NCI-H128 (cell line): ENCODE results near the gene TAS2R41.
"Not testable (repeated sequence)": the region's sequence is repeated elsewhere in the genome, so short reads cannot be mapped to it uniquely, and the experiment has no call there.

Source experiments
- DNase-seq: peaks from one replicate; lab custom pipeline; 2025; ENCODE audit not compliant: unreplicated experiment; lab: John Stamatoyannopoulos, UW

The TAS2R41 gene

DNA sequence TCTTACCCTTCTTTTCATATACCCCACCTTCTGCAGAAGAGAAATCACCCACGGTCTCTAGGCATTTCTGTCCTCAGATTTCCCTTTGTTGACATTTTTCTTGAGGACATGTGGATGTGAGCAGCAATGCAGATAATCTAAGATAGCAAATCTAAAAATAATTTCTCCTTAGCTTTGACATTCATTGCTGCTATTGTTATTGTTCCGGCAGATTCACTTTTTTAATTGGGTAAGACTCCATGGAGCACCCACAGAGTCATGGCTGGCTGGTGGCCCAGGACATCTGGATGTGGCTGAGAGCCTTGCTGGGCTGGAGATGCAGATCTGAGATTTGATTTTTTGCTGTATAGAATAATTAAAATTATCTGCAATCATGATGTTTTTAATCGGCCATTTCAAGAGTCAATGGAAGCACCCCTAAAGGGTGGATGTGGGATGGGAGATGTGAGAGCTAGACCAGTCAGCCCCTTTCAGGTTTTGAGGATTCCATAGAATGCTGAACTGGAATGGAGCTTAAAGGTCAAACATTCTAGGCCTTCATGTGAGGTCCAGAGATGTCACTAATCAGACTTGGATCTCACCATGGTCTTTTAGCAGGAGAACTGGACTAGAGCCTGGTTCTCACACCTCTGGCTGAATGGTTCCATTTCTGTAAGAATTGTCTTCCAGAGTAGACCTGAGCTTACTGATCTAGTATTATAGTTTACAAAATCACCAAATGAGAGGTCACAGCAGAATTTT is 37.5 kb downstream of the TAS2R41 start:
- no peak for DNase-seq

DNA sequence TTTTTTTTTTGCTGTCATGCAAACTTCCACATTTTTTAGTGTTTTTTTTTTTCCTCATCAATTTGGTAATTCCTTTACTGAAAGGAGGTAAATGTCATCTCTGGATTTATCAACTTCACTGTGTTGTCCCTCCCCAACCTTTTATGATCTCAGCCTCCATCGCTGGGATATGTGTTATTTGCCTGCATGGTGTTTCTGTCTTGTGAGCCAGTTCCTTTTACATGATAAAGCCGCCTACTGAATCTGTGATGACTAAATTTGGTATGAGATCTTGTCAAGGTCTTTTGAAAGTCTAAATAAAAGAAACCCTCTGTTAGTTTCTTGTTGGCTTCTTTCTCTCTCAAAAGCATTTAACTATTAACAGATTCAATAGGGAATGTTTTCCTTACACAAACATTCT is 39.3 kb downstream of the TAS2R41 start:
- DNase-seq, result no peak

DNA sequence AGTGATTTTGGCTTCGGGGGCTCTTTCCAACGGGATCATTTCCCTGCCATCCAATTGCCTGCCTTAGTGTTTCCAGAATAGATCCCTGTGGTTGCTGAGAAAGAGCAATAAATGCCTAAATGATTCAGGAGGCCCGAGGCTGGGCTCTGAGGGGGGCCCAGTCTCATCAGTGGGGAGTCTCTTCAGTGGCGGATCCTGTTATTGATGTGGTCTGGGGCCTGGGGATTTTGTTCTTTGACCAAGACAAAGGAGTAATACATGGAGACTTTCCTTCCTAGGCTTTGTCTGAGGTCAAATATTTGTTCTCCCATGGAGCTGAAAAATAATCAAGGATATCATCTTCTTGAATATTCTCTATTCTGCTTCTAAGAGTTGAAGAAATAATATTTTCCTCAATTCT is 40.8 kb downstream of the TAS2R41 start:
- no peak for DNase-seq

DNA sequence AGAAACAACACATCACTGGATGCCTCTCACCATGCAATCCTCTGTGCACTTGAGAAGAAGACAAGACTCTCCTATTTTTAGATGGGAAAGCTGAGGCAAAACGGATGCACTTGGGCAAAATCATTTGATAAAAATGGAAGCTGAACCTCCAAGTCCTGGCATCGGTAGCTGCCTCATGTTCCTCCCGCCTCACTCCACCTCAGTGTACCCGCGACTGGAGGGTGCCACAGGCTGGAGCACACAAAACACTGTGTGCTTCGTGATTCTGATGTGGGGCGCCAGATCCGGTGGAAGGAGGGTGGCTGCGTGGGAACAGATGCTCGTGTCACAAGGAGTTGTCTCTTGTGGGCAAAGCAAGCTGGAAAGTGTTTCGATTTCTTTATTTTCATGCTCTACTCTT is 41.3 kb downstream of the TAS2R41 start:
- no peak for DNase-seq

DNA sequence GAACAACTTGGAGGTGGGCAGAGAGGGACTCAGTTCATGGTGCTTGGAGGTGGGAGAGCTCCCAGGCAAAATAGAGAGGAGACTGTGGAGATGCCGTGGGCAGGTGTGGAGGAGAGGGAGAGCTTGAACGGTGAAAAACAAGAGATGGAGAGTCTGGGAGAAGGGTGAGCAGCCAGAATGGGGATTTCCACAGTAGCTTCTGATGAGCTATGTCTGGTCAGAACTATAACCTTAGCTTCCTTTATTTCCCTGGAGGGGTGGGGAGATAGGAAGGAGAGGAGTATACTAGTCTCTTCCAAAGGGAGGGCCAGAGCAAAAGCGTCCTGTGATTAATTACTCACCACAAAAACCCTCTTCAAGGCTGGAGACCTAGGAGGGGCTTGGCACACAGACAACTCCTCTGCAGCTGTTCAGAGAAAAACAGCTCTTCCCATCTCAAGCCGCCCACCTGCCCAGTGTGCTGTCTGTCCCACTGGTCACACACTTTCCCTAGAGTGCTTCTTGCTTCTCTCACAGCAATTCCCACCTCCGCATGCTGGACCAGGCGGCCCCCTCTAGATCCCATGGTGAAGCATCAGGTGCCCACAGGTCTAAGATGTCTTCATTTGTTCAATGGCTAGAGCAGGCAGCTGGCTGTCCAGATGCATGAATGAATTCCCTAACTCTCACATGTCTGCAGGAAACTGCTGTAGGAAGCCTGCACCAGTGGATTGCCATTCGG is 41.9 kb downstream of the TAS2R41 start:
- DNase-seq, result no peak

DNA sequence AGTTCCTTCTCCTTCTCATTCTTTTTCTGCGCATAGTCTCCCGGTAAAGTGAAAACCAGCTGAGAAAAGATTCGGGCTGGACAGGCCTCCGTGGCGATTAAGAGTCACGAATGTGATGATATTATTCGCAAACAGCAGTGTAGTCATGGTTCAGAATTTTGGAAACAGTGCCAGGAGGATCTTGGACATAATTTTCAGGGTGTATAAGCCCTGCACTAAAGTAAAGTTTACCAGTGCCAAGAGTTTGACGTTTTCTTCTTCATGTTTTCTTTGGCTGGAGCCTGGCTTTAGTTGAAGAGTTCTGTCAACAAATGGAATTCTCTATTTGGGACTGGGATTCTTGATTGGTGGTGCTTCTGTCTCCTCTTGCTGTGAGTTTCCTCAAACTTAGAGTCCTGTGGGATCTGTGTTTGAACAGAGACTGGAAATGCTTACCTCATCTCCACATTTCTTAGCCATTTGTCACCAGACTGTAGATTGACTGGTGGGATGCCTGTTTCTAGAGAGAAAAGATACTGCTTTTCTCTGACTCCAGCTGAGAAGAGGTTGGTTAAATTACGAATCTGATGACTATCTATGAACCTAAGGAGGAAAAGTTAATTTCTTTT is 44.7 kb downstream of the TAS2R41 start:
- DNase-seq, result not testable (repeated sequence)
